ENCODE measurements around the gene NOSIP.

Gene NOSIP

GRCh38 chr19:49544154-49544553 is 36.2 kb downstream of the NOSIP start:
- DNase-seq: no peak

- DNase-seq: no peak
These were observed 37.3 kb downstream of the NOSIP start for GRCh38 chr19:49543032-49543431.

GRCh38 chr19:49542446-49542845 is 37.9 kb downstream of the NOSIP start:
- DNase-seq: no peak

GRCh38 chr19:49541914-49542313 is 38.4 kb downstream of the NOSIP start:
- no peak for DNase-seq

- no peak for DNase-seq
These were observed 41.0 kb downstream of the NOSIP start for GRCh38 chr19:49539192-49539952.

GRCh38 chr19:49538643-49539042 is 41.7 kb downstream of the NOSIP start:
- no peak for DNase-seq

- no peak for DNase-seq
These were observed 43.4 kb downstream of the NOSIP start for GRCh38 chr19:49536921-49537462.

- no peak for DNase-seq
These were observed 45.5 kb downstream of the NOSIP start for GRCh38 chr19:49534632-49535385.

GRCh38 chr19:49533551-49534488 is 46.5 kb downstream of the NOSIP start:
- peak; percentile 62 for DNase-seq

GRCh38 chr19:49530708-49531107 is 49.6 kb downstream of the NOSIP start:
- DNase-seq: no peak

- no peak for DNase-seq
These were observed 52.1 kb downstream of the NOSIP start for GRCh38 chr19:49528211-49528771.

- DNase-seq: no peak
These were observed 55.4 kb downstream of the NOSIP start for GRCh38 chr19:49524812-49525455.

GRCh38 chr19:49520705-49521319 is 59.5 kb downstream of the NOSIP start:
- no peak for DNase-seq

GRCh38 chr19:49518033-49518432 is 62.3 kb downstream of the NOSIP start:
- DNase-seq: no peak

GRCh38 chr19:49515767-49516166 is 64.6 kb downstream of the NOSIP start:
- no peak for DNase-seq

- DNase-seq: no peak
These were observed 66.2 kb downstream of the NOSIP start for GRCh38 chr19:49514151-49514550.

- DNase-seq: no peak
These were observed 66.6 kb downstream of the NOSIP start for GRCh38 chr19:49513746-49514118.

- peak; percentile 35 for DNase-seq
These were observed 67.2 kb downstream of the NOSIP start for GRCh38 chr19:49512970-49513745.

GRCh38 chr19:49507803-49508494 is 72.4 kb downstream of the NOSIP start:
- no peak for DNase-seq

- no peak for DNase-seq
These were observed 73.7 kb downstream of the NOSIP start for GRCh38 chr19:49506575-49507105.

Measured in DMS 273 treated with DMSO at 0.1 percent for 48 hours (cell line).